IPS-15b (cell line): Measurements from ENCODE around the gene HDLBP.

Experiments
- H3K27me3 ChIP-seq: one replicate; pipeline ENCODE4 v1.6.1; 2013; ENCODE audit warnings: low read length; ENCODE audit not compliant: control insufficient read depth, insufficient read depth
- H3K36me3 ChIP-seq: one replicate; pipeline ENCODE4 v1.6.1; 2013; ENCODE audit warnings: low read length; ENCODE audit not compliant: control insufficient read depth, insufficient read depth
- H3K4me1 ChIP-seq: one replicate; pipeline ENCODE4 v1.6.1; 2013; ENCODE audit warnings: mild to moderate bottlenecking, low read length; ENCODE audit not compliant: control insufficient read depth, insufficient read depth
- H3K4me3 ChIP-seq: one replicate; pipeline ENCODE4 v1.5.1; 2013; ENCODE audit warnings: low read depth, low read length
- H3K9ac ChIP-seq: one replicate; pipeline ENCODE4 v1.6.1; 2013; ENCODE audit warnings: low read depth, mild to moderate bottlenecking, low read length
- H3K9me3 ChIP-seq: one replicate; pipeline ENCODE4 v1.6.1; 2013; ENCODE audit warnings: mild to moderate bottlenecking, low read length; ENCODE audit not compliant: control insufficient read depth, insufficient read depth

HDLBP gene

DNA sequence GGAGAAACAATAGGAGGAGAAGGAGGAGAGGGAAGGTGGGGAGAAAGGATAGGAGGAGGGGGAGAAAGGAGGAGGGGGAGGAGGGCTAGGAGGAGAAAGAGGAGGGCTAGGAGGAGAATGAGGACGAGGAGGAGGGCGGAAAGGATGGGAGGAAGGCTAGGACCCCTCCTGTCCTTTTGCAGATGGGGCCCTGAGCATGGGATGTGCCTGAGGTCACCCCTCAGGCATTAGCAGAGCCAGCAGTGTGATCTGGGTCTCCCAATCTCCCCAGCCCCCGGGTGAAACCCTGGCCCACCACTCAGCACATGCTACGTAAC lies 127.6 kb downstream of the HDLBP start:
- peaks cover 4% of the 10 kb centered on the region for H3K4me1 ChIP-seq
- no peaks in the 10 kb centered on the region for H3K36me3 ChIP-seq
- no peak overlapping the region for H3K4me3 ChIP-seq
- no peaks in the 10 kb centered on the region for H3K27me3 ChIP-seq
- no peaks in the 10 kb centered on the region for H3K9me3 ChIP-seq
- no peak overlapping the region for H3K9ac ChIP-seq

DNA sequence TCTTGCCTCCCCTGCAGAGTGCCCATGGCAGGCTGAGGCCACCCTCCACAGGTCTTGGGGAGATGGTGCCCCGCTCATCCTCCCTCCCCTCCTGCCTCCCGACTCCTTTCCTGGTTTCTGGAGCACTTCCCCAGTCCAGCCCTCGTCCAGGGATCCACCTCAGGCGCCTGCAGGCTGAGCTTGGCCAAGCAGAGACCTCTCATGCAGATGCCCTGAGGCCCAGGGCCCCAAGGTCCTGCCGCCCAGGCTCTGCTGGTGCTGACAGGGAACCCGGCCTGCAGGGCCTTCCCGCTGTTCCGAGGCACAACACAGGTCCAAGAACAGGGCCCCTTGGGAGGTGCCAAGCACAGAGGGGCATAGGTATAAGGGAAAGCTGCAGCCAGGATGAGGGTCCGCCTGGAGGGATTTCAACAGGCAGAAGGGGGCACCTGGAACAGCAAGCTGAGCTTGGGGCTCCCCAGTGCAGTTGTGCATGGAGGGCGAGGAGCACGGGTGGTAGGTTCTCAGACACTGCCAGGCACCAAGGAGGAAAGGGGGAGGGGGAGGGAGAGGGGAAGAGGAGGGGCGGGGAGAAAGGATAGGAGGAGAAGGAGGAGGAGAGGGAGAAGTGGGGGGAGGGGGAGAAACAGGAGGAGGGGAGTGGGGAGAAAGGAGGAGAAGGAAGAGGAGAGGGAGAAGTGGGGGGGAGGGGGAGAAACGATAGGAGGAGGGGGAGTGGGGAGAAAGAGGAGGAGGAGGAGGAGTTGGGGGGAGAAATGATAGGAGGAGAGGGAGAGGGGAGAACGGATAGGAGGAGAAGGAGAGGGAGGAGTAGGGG lies 128.2 kb downstream of the HDLBP start:
- Histone ChIP-seq H3K27me3 (no peaks in the 10 kb centered on the region), H3K4me1 (peaks cover 4% of the 10 kb centered on the region), H3K36me3 (no peaks in the 10 kb centered on the region), H3K9me3 (no peaks in the 10 kb centered on the region), H3K9ac (no peak overlapping the region), H3K4me3 (no peak overlapping the region)

DNA sequence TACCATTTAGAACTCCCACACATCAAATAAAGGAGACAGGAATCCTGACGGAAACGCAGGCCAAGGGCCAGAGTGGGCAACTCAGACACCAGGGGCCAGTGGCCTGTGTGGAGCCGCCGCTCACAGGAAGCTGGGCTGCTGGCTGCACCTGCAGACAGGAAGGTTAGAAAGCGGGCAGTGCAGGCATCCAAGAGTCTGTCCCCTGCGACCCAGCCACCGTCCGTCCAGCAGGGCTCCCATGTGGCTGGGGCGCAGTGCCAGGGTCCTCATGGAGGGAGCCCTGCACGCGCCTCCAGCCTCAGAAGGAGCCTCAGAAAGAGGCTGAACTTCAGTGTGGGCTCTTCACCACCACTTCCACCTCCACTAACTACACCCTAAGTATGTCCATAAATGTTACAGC lies 129.5 kb downstream of the HDLBP start:
- Histone ChIP-seq H3K4me1 (peaks cover 4% of the 10 kb centered on the region), H3K27me3 (no peaks in the 10 kb centered on the region), H3K9ac (no peak overlapping the region), H3K4me3 (no peak overlapping the region), H3K9me3 (no peaks in the 10 kb centered on the region), H3K36me3 (no peaks in the 10 kb centered on the region)

DNA sequence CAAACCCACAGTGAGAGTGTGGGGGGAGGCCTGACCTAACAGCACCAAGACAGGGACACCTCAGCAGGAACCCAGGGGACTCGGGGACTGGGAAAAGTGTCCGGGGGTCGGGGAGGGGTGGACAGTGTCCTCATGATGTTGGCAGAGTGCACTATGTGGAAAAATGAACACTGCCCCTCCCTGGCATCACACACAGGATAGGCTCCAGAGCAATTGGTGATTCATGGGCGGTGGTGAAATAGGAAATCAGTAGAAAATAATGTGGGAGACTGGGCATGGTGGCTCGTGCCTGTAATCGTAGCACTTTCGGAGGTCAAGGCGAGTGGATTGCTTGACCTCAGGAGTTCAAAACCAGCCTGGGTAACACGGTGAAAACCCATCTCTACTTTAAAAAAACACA lies 130.6 kb downstream of the HDLBP start:
- H3K27me3 ChIP-seq: no peaks in the 10 kb centered on the region
- no peaks in the 10 kb centered on the region for H3K9me3 ChIP-seq
- H3K36me3 ChIP-seq: no peaks in the 10 kb centered on the region
- no peak overlapping the region for H3K9ac ChIP-seq
- peaks cover 4% of the 10 kb centered on the region for H3K4me1 ChIP-seq
- no peak overlapping the region for H3K4me3 ChIP-seq

DNA sequence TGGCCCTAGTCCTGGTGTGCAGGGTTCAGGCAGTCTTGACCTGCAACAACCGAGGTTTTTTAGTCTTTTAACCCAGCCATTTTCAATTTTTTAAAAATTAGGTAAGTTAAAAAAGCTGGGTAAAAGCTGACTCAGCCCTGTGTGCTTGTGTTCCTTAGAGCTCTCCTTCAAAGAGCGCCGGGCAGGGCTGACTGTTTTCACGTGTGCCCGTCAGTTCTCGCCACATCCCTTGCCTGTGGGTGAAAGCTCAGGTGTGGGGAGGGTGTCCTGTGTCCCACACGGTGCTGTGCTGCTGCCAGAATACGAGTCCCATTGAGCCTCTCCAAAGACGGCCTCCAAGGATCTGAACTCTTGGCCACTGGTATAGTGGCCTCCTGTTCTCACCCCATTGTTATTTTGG lies 132.3 kb downstream of the HDLBP start:
- H3K36me3 ChIP-seq: no peaks in the 10 kb centered on the region
- peaks cover 4% of the 10 kb centered on the region for H3K4me1 ChIP-seq
- H3K4me3 ChIP-seq: no peak overlapping the region
- H3K27me3 ChIP-seq: no peaks in the 10 kb centered on the region
- no peaks in the 10 kb centered on the region for H3K9me3 ChIP-seq
- H3K9ac ChIP-seq: no peak overlapping the region

DNA sequence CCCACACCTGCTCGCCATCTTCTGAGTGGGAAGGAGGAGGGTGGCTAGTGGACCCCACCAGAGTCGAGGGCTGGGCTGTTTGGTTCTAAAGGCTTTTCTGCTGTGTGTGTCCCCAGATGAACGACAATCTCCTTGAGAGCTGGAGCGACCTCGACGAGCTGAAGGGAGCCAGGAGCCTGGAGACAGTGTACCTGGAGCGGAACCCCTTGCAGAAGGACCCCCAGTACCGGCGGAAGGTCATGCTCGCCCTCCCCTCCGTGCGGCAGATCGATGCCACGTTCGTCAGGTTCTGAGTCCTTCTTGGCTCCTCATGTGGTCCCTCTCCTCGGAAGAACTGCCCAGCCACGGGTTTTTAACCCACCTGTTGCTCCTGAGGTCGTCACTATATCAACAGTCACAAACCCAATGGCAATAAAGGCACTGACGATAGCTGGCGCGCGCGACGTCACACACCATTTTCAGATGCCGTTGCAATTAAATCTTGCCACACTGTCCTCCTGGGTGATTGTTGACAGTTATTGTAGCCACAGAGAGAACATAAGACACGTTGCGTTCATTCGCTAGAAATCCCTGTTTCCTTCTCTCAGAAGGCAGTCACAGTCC lies 132.8 kb downstream of the HDLBP start:
- H3K4me3 ChIP-seq: no peak overlapping the region
- no peaks in the 10 kb centered on the region for H3K9me3 ChIP-seq
- H3K4me1 ChIP-seq: no peaks in the 10 kb centered on the region
- no peaks in the 10 kb centered on the region for H3K36me3 ChIP-seq
- H3K27me3 ChIP-seq: no peaks in the 10 kb centered on the region
- H3K9ac ChIP-seq: no peak overlapping the region

DNA sequence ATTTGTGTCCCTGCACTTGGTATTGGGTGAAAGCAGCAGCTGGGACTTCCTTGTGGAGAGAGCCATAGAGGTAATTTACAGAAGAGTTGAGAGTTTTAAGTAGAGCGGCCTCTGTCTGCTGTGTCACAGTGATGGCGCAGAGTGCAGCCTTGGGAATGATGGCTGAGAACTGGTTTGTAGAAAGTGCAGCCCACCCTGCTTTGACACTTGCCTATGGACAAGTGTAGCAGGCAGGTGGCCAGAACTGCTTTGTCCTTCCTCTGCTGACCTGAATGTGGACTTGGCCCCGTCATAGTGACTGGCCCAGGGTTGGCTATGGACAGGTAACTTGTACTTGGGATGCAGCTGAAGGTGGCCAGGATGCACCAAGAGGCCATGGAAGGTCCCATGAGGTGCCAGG lies 133.3 kb downstream of the HDLBP start:
- no peaks in the 10 kb centered on the region for H3K27me3 ChIP-seq
- H3K4me3 ChIP-seq: no peak overlapping the region

DNA sequence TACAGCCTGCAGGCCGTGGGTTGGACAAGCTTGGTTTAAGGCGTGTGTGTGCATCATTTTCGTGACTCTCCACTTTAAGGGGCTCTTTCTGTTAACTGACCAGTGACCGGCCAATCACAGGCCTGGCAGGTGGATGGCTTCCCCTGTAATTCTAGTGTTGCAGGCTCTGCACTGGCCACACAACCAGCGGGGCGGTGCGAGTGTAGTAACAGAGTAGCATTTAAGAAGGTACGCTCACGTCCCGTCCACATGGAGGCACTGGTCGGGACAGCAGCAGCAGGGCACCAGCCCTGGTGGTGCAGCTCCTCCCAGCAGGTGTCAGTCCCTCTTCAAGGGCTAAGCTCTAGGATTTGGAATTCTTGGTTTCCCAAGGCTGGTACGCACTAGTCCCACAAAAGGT lies 135.0 kb downstream of the HDLBP start:
- no peaks in the 10 kb centered on the region for H3K4me1 ChIP-seq
- no peaks in the 10 kb centered on the region for H3K9me3 ChIP-seq
- H3K36me3 ChIP-seq: no peaks in the 10 kb centered on the region
- no peak overlapping the region for H3K4me3 ChIP-seq
- no peaks in the 10 kb centered on the region for H3K27me3 ChIP-seq
- no peak overlapping the region for H3K9ac ChIP-seq

More for the DNA sequence above, 133.3 kb downstream of the HDLBP start:
- H3K4me1 ChIP-seq: no peaks in the 10 kb centered on the region
- H3K9ac ChIP-seq: no peak overlapping the region
- no peaks in the 10 kb centered on the region for H3K36me3 ChIP-seq
- no peaks in the 10 kb centered on the region for H3K9me3 ChIP-seq

DNA sequence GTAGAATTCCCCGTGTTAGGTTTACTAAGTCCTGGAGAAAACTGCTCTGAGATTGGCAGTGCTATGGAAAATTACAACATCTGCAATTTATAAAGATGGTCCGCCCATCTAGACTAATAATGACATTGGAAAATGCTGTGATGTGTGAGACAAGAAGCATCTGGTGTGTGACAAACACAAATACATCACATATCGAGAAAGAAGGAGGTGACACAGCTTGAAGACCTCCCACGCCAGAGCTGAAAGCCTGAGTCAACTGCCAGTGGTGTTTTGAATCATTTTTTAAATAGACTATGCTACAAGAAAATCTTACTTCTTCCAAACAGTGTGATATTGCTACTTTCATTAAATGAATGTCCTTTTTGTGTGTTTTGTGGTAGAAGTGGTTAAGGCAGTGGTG lies 135.6 kb downstream of the HDLBP start:
- no peaks in the 10 kb centered on the region for H3K36me3 ChIP-seq
- no peaks in the 10 kb centered on the region for H3K9me3 ChIP-seq
- no peaks in the 10 kb centered on the region for H3K27me3 ChIP-seq
- no peaks in the 10 kb centered on the region for H3K4me1 ChIP-seq
- no peak overlapping the region for H3K4me3 ChIP-seq
- H3K9ac ChIP-seq: no peak overlapping the region

DNA sequence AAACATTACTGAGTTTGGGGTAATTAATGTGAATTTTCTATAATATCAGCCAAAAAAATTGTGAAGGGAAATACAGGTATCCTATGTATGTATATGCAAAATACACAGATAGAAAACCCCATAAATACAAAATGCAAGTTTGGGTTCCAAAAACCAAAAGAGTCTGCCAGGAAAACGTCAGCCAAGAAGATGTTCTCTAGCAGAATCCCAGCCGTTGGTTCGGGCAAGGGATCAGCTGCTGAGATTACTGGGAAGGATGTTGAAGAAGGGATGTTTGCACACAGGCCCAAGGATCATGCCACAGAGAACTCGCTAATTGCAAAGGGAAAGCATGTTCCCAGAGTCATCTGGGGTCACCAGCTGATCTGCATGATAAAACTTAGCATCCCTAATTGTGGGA lies 136.5 kb downstream of the HDLBP start:
- no peak overlapping the region for H3K9ac ChIP-seq
- no peaks in the 10 kb centered on the region for H3K27me3 ChIP-seq
- no peaks in the 10 kb centered on the region for H3K4me1 ChIP-seq
- H3K36me3 ChIP-seq: no peaks in the 10 kb centered on the region
- no peaks in the 10 kb centered on the region for H3K9me3 ChIP-seq
- H3K4me3 ChIP-seq: no peak overlapping the region

DNA sequence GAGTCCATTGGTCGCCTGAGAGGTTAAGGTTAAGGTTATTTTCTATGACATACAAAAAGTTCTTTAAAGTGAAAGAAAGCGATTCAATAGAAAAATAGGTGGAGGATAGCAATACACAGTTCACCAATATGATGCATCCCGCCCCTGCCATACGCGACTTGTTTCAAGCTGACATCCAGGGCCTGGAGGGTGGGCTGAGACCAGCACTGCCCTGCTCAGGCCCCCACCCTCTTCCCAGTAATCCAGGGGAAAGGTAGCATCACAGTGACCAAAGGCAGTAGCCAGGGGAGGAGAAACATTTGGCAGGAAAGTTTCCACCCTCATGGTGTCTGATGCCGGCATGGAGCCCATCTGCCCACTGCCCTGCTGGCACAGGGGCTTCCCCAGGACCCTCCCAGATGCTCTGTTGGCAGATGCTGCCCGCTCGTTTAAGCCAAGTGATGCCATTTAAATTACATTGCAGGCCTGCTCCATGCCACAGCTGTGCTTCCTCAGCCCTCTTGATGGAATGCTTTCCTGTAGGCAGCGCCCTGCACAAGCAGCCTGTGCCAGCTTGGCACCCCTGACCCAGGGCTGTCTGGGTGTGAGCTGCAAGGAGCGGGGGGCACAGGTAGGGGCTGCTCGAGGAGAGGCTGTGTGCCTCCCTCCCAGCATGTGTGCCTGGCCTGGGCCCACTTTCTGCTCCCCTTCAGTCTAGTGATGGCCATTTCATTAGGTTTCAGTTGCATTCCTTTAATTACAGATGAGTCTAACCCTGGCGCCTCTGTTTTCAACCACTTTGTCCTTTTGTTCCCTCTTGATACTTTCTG lies 137.7 kb downstream of the HDLBP start:
- no peaks in the 10 kb centered on the region for H3K36me3 ChIP-seq
- H3K9me3 ChIP-seq: no peaks in the 10 kb centered on the region
- no peak overlapping the region for H3K4me3 ChIP-seq
- no peaks in the 10 kb centered on the region for H3K4me1 ChIP-seq
- no peak overlapping the region for H3K9ac ChIP-seq
- no peaks in the 10 kb centered on the region for H3K27me3 ChIP-seq
